HepG2 (cell line): ENCODE data around the gene PYY. TPM values are rescaled to one million over a fixed set of nuclear protein-coding genes. Genes with fewer than 3 reads are reported as not detected.

Experiments
- ATAC-seq: fragments of 200-7000 bp; cut with Tn5 transposase; 3 replicates; pipeline ENCODE4 v1.9.1; 2020; ENCODE audit warnings: mild to moderate bottlenecking, moderate library complexity
- BruUV-seq: library from RNA; stranded (reverse); fragments of 400-500 nt; replicated peaks from 2 replicates; lab custom pipeline; 2021; lab: Mats Ljungman, UMichigan
- CTCF ChIA-PET: fragments of 300-600 bp; formaldehyde crosslinking; extraction: SDS; loops from one replicate; lab custom pipeline; 2021; ENCODE audit warnings: low total read pairs, inconsistent platforms, low intra/inter-chr PET ratio; lab: Yijun Ruan, JAX
- POLR2A ChIA-PET: fragments of 350-600 bp; sonication (Branson Sonifier 250); formaldehyde crosslinking; loops from one replicate; lab custom pipeline; 2020; ENCODE audit warnings: antibody characterized with exemption, inconsistent platforms; lab: Yijun Ruan, JAX
- DNase-seq: peaks from one replicate; pipeline ENCODE4 v3.0.0-alpha.2; 2015; ENCODE audit warnings: low spot score
- FAIRE-seq: peaks from 3 replicates; lab custom pipeline; 2011; peaks lifted over from hg19 to GRCh38; lab: Jason Lieb, UNC
- H2AFZ ChIP-seq: one replicate; pipeline ENCODE4 v1.6.1; 2011; ENCODE audit warnings: low read length, inconsistent platforms
- H3K27ac ChIP-seq: fragments of 300-600 bp; 3 replicates; pipeline ENCODE4 v1.8.0; 2011; ENCODE audit warnings: mixed run types, mild to moderate bottlenecking, mixed read lengths, low read length, inconsistent platforms; ENCODE audit not compliant: insufficient read depth; ENCODE audit errors: extremely low read length
- H3K27me3 ChIP-seq, 2 experiments: fragments of 200-600 bp in 1 of 2; 2 replicates in 1 of 2; 3 replicates in 1 of 2; pipeline versions ENCODE4 v1.6.0 to v1.8.0; 2011; ENCODE audit warnings: low read length in 2 of 2, mild to moderate bottlenecking in 2 of 2, moderate library complexity in 2 of 2, inconsistent platforms in 1 of 2; ENCODE audit not compliant: insufficient read depth in 2 of 2, control insufficient read depth in 1 of 2
- H3K36me3 ChIP-seq, 2 experiments: fragments of 200-600 bp in 1 of 2; replicated peaks in 1 of 2; 2 replicates in 1 of 2; 3 replicates in 1 of 2; pipeline versions ENCODE4 v1.5.1 to v1.8.0; 2011; ENCODE audit warnings: low read length in 2 of 2, inconsistent platforms in 1 of 2; ENCODE audit not compliant: insufficient read depth in 2 of 2, control insufficient read depth in 1 of 2
- H3K4me1 ChIP-seq: 2 replicates; pipeline ENCODE4 v1.5.1; 2012; ENCODE audit warnings: low read length, inconsistent platforms; ENCODE audit not compliant: insufficient read depth
- H3K4me2 ChIP-seq: 2 replicates; pipeline ENCODE4 v1.6.0; 2011; ENCODE audit warnings: low read depth, low read length, inconsistent platforms
- H3K4me3 ChIP-seq, 3 experiments: fragments of 200-600 bp in 1 of 3; sonication (generic), shearing (Covaris generic) in 1 of 3; replicated peaks in 1 of 3; 2 replicates each; pipeline ENCODE4 v1.5.1; 2011 to 2016; ENCODE audit warnings: low read length in 3 of 3, inconsistent platforms in 2 of 3, low read depth in 2 of 3, mild to moderate bottlenecking in 2 of 3, control low read depth in 1 of 3, mixed read lengths in 1 of 3; ENCODE audit not compliant: insufficient read depth in 1 of 3
- H3K79me2 ChIP-seq: one replicate; pipeline ENCODE4 v1.6.1; 2011; ENCODE audit warnings: low read length, inconsistent platforms; ENCODE audit not compliant: insufficient read depth
- H3K9ac ChIP-seq: 2 replicates; pipeline ENCODE4 v1.6.0; 2011; ENCODE audit warnings: mild to moderate bottlenecking, low read depth, low read length, inconsistent platforms; ENCODE audit not compliant: insufficient read depth
- H3K9me3 ChIP-seq: 2 replicates; pipeline ENCODE4 v1.5.1; 2012; ENCODE audit warnings: mild to moderate bottlenecking, low read length
- H4K20me1 ChIP-seq: 2 replicates; pipeline ENCODE4 v1.6.0; 2011; ENCODE audit warnings: inconsistent platforms, mild to moderate bottlenecking, low read length, moderate library complexity; ENCODE audit not compliant: insufficient read depth
- ATRX ChIP-seq: sonication (generic); formaldehyde crosslinking; IDR thresholded peaks from 2 replicates; pipeline ENCODE4 v1.4.0; 2020; ENCODE audit warnings: missing genetic modification reagents, borderline replicate concordance
- FOXO1 ChIP-seq: sonication (generic); formaldehyde crosslinking; IDR thresholded peaks from 2 replicates; pipeline ENCODE4 v1.4.0; 2020; ENCODE audit warnings: missing genetic modification reagents
- KAT7 ChIP-seq: IDR thresholded peaks from 2 replicates; pipeline ENCODE4 v1.6.1; 2018; ENCODE audit warnings: borderline replicate concordance, missing compliant biosample characterization
- NFE2L1 ChIP-seq: sonication (generic); formaldehyde crosslinking; IDR thresholded peaks from 2 replicates; pipeline ENCODE4 v1.4.0; 2020; ENCODE audit warnings: missing genetic modification reagents, mild to moderate bottlenecking, borderline replicate concordance
- ZNF879 ChIP-seq: sonication (generic); formaldehyde crosslinking; IDR thresholded peaks from 2 replicates; pipeline ENCODE4 v1.8.1; 2023; ENCODE audit warnings: missing genetic modification reagents
- WGBS: methylation state at CpG from one replicate; pipeline ENCODE4 v1.1.6; 2017; ENCODE audit warnings: low lambda C conversion rate; 5-methylcytosine and 5-hydroxymethylcytosine counted together
- in situ Hi-C: cut with HindIII; loops from 2 replicates; pipeline ENCODE4 v1.10.0; 2017; ENCODE audit warnings: low pct_unique_long_range_greater_than_20kb; ENCODE audit not compliant: extremely low pct_ligation_motif_present
- intact Hi-C: fragments of 100-400 bp; cut with micrococcal nuclease; formaldehyde crosslinking; loops from one replicate; pipeline ENCODE4 v1.10.0; 2022; ENCODE audit not compliant: unreplicated experiment
- polyA plus RNA-seq, 8 experiments: library from polyadenylated mRNA; depleted of rRNA in 3 of 8; stranded (reverse) in 7 of 8; unstranded in 1 of 8; fragments of >200 nt; fragmentation: Illumina TruSeq in 4 of 8; extraction: Trizol in 4 of 8; gene quantifications; 2 replicates each; pipeline versions ENCODE4 v1.2.1 to v1.2.3, GENCODE V29; 2011 to 2016; ENCODE audit warnings: low read depth in 4 of 8, missing spikeins in 1 of 8, mixed read lengths in 1 of 8; ENCODE audit not compliant: insufficient read depth in 1 of 8
- total RNA-seq, 5 experiments: library from RNA; depleted of rRNA; stranded (reverse); fragments of >200 nt; fragmentation: Illumina TruSeq; extraction: Trizol; gene quantifications; 2 replicates each; pipeline ENCODE4 v1.2.3, GENCODE V29; 2016; ENCODE audit warnings: low read depth in 1 of 5
- TF ChIP-seq, protein P1 (sequence below): sonication (generic); formaldehyde crosslinking; IDR thresholded peaks from 2 replicates; pipeline ENCODE4 v1.4.0; 2020; ENCODE audit warnings: missing genetic modification reagents

The PYY gene
- total and polyA plus RNA-seq, 2 of the 13 experiments (the other 11 are each of a cell fraction or from before 2014, with no cell fraction given) = 0.25 TPM; not detected in 1

GRCh38 chr17:43909537-43910231, 44.1 kb downstream of the PYY start:
- ATAC-seq (no peak), FAIRE-seq (no peak)
- in situ Hi-C loops = no loop called here

More at GRCh38 chr17:43909537-43910231, 44.1 kb downstream of the PYY start:
- Histone ChIP-seq H3K9me3 (no peaks in the 10 kb centered on the region), H3K4me1 (peaks cover 29% of the 10 kb centered on the region), H2AFZ (no peak overlapping the region), H4K20me1 (no peaks in the 10 kb centered on the region), H3K27me3 (peaks cover 14 to 85% of the 10 kb centered on the region in 2 experiments), H3K4me2 (no peak overlapping the region), H3K4me3 (no peak overlapping the region), H3K79me2 (no peaks in the 10 kb centered on the region), H3K9ac (no peak overlapping the region), H3K36me3 (no peaks in the 10 kb centered on the region), H3K27ac (no peak overlapping the region)
- ChIA-PET CTCF (interaction anchor here (0.8 kb wide), 1 partner anchor 85 kb away, joined by 4 read pairs; no protein-coding TSS in a partner anchor), POLR2A (interaction anchor here (0.9 kb wide), 1 partner anchor 259 kb away, joined by 3 read pairs; no protein-coding TSS in a partner anchor)
- TF ChIP-seq ZNF879 (CRISPR knock-in tag) (no peak), FOXO1 (CRISPR knock-in tag) (no peak), ATRX (no peak), KAT7 (CRISPR knock-in tag) (no peak), NFE2L1 (CRISPR knock-in tag) (no peak)
- TF ChIP-seq, protein P1, sequence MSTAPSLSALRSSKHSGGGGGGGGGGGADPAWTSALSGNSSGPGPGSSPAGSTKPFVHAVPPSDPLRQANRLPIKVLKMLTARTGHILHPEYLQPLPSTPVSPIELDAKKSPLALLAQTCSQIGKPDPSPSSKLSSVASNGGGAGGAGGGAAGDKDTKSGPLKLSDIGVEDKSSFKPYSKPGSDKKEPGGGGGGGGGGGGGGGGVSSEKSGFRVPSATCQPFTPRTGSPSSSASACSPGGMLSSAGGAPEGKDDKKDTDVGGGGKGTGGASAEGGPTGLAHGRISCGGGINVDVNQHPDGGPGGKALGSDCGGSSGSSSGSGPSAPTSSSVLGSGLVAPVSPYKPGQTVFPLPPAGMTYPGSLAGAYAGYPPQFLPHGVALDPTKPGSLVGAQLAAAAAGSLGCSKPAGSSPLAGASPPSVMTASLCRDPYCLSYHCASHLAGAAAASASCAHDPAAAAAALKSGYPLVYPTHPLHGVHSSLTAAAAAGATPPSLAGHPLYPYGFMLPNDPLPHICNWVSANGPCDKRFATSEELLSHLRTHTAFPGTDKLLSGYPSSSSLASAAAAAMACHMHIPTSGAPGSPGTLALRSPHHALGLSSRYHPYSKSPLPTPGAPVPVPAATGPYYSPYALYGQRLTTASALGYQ (CRISPR knock-in tag) = no peak
- DNase-seq = no peak
- WGBS = 14% methylated on average over 7 of the region's 7 CpGs
- no TSS peak for BruUV-seq
- intact Hi-C loops = no loop called here
